GM12873 (cell line): ENCODE results near the gene AGMAT.

ENCODE experiments used
- CTCF ChIP-seq: IDR thresholded peaks from 2 replicates; pipeline ENCODE4 v1.5.1; 2012; ENCODE audit warnings: low read depth, mild to moderate bottlenecking, moderate library complexity, low read length, control low read depth; ENCODE audit not compliant: insufficient read depth; ENCODE audit errors: missing control alignments

AGMAT gene

GRCh38 chr1:15584489-15585363 is at the start of gene AGMAT:
AGMAT (minus strand) TSS chr1:15585051; CDS start chr1:15584967, 84 bp downstream.
- peak; percentile 55 for TF ChIP-seq CTCF

- no peak for TF ChIP-seq CTCF
These were observed 49.0 kb upstream of the AGMAT start for GRCh38 chr1:15633756-15634420.

GRCh38 chr1:15628003-15628402 is 43.2 kb upstream of the AGMAT start:
- TF ChIP-seq CTCF: no peak

- no peak for TF ChIP-seq CTCF
These were observed 42.6 kb upstream of the AGMAT start for GRCh38 chr1:15627343-15627988.

- no peak for TF ChIP-seq CTCF
These were observed 41.6 kb upstream of the AGMAT start for GRCh38 chr1:15626269-15626950.

- no peak for TF ChIP-seq CTCF
These were observed 40.4 kb upstream of the AGMAT start for GRCh38 chr1:15625056-15625917.
